ENCODE data around the gene STK26.
"Not testable (repeated sequence)": the region's sequence is repeated elsewhere in the genome, so short reads cannot be mapped to it uniquely, and the experiment has no call there.

Gene STK26

GRCh38 chrX:132022967-132023895 lies at the start of gene STK26:
Gene STK26 (plus strand): TSS chrX:132023302. CDS start chrX:132023618, 316 bp downstream.
- peak; percentile 64 for DNase-seq (ENCODE audit: low spot score)

DNA sequence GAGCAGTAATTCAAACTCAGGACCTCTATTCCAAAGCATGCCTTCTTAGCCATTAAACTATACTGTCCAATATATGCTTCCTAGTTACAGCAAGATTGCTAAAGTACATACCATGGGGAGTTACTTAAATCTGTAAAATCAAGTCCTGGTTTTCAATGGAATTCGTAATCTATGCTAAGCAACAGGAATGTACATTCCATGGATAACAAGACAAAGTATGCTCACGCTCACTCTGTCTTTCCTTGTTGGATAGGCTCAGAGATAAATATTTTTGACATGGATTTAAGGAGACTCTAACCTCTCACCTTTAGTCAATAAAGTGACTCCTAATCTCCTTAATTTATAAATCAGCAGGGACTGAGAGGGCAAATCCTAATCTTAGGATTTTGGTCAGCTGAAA lies 47.3 kb upstream of the STK26 start:
- DNase-seq (ENCODE audit: low spot score) = no peak

DNA sequence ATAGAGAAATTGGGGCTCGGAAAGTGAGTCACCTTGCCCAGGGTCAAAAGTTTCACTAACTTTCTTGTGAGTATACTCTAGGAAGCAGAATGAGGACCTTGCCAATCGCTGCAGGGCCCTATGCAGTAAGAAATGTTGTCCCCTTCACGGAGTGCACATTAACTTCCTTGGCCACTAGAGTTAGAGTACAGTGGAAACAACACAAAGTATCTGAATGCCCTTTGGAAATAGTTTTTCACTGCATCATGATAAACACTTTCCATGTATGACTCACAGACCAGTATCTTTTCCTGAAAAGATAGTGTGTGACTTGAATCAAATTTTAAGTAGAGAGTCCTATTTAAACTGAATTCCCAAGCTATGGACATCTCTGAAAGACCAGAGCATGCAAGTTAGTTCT lies 45.5 kb upstream of the STK26 start:
- DNase-seq (ENCODE audit: low spot score) = no peak

DNA sequence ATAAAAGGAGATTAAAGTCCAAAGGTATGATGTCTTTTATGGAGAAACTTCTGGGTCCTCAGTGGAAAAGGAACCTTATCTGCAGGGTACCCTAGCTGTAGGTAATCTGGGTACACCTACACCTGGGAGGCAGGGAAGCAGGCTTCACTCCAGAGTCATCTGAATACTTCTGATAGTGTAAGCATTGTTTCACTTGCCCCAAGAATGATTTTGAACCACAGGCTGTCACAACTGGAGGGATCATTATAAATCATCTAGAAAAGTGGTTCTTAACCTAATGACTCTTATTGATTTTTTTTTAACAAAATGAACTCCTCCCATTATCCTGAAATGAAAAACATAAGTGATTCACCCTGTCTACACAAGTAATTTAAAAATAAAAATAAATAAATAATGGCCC lies 44.0 kb upstream of the STK26 start:
- DNase-seq (ENCODE audit: low spot score) = no peak

DNA sequence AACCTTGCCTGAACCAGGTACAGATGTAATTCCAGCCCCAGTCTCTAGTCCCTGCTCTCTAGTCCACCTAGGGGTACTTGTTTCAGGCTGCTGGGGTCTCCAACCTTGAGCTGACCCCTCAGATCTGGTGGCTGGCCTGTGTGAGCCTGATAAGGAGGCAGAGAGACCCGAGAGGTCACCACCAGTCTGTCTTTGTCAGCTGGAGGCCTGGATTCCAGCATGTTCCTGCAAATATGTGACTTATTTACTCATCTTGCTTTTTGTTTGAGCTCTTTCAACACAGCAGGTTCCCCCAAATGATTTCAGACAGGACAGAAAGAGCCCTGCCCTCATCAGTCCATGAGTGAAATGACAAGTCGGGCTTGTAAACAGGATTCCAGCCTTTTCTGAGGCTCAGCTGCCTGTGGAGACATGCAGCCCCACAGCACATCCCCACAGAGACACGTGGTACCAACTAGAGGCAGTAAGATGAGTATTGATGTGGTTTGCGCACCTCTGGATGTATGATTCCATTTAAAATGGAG lies 37.5 kb upstream of the STK26 start:
- peak; percentile 8 for DNase-seq (ENCODE audit: low spot score)

GRCh38 chrX:131987252-131987651 lies 35.9 kb upstream of the STK26 start:
- DNase-seq (ENCODE audit: low spot score) = no peak

DNA sequence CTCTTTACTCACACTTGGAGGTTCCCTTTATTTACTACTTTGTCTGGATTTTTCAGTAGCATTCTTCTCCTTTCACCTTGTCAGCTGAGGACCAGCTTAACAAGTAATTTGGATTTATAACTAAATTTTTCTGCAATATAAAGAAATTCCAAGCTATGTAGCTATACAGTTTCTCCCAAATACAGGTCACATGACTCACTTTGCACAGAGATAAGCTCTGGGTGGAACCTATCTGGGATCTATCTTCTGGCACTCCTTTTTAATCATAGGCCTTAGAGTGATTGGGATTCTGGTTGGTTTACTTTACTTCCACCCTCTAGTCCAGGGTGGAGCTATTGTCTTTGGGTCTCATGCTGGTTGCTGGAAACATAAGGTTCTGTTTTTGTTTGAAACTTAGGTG lies 34.9 kb upstream of the STK26 start:
- no peak for DNase-seq (ENCODE audit: low spot score)

DNA sequence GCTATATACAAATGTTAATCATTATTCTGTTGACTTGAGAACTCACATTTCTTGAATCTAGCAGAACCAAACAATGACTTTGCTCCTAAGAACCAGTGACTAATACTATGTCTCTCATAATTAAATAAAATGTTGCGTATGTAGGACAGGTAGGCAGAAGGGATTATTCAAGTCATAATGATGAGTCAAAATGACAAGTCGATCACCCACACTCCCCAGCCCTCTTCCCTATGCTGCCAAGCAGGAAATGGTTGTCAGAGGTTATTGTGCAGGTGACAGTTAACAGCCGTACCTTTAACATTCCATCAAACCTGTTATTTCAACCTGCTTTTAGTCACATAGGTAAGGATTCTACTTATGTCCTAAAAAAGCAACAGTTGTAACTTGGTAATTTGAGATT lies 22.0 kb upstream of the STK26 start:
- no peak for DNase-seq (ENCODE audit: low spot score)

GRCh38 chrX:132004728-132005127 lies 18.4 kb upstream of the STK26 start:
- DNase-seq (ENCODE audit: low spot score) = no peak

DNA sequence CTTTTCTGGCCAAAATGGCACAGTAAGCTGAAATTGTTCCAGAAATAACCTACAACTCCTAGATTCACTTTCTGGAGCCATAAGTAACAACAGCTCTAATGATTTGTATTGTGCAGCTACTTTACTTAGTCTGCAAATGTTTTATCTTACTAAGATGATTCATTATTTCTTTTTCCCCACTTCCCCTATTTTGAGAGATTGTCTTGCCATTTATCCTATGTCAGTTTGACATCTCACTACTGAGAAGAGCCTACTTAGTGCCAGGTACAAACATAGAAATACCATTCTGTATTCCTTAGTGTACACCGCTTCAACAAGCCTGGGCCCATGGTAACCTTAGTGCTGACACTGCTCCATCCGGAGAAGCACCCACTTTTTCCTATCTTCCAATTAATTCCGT lies 13.8 kb upstream of the STK26 start:
- no peak for DNase-seq (ENCODE audit: low spot score)

GRCh38 chrX:132010213-132010612 lies 12.9 kb upstream of the STK26 start:
- not testable (repeated sequence) for DNase-seq (ENCODE audit: low spot score)

GRCh38 chrX:132015875-132016274 lies 7.2 kb upstream of the STK26 start:
- DNase-seq (ENCODE audit: low spot score) = no peak

DNA sequence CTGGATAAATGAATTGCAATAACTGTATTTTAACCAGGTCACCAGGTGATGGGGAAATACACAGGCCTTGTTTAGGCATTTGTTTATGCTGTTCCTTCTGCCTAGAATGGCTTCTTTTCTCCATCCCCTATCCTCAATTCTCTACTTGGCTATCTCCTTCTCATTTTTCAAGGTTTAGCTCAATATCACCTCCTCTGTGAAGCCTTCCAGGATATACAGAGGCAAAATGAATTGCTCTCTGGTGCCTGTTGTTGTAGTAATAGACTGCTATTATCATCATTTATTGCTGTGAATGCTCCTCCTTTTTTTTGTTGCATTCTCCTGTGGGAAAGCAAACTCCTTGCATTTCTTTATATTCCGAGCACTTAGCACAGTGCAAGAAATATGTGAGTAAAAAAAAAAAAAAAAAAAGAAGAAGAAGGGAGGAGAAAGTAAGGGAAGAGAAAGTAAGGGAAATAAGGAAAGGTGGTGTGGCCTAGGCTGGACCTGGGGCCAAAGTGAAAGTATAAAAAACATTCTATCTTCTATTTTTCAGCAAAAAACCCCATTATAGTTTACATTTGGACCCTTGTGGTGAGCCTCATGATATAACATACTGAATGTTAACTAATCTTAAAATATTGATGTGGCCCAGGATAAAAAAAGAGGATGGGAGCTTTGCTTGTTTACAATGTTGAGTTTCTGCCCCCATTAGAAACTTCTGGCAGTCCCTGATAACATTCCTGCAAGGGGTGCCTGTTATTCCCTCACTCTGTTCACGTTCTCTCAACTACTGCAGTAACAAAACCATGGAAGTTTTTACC lies 6.3 kb upstream of the STK26 start:
- DNase-seq (ENCODE audit: low spot score) = no peak

DNA sequence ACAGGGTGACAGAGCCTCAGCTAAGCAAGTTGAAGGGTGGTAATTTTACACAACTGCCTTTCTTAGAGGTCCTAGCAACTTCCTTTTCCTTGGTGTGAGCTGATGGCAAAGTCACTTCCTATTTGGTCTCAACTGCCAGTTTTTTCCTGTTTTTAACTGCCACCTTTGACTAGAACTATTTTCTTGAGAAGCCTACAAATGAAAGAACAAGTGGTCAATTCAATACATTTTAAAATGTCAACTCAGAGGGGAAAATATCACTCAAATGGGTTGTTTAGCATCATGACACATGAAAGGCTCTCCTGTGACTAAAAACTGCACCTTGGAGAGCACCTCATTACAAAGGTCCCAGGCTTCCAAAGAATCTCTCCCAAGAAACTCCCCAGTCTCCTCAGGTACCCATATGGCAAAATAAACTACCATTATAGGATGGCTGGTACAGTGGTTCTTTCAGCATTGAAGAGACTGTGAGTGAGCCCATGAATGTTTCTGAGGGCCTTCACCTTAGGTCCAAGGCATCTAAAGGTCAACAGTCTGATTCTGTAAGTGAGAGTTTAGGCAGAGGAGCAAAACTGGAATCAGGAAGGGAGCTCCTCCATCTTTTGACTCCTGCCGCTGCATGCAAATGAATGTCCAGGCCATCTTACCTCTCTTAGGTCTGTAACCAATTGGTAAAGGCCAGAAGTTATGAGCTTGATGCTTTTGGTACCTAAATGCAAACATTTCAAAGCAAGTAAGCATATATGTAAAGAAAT lies 5.5 kb upstream of the STK26 start:
- no peak for DNase-seq (ENCODE audit: low spot score)

DNA sequence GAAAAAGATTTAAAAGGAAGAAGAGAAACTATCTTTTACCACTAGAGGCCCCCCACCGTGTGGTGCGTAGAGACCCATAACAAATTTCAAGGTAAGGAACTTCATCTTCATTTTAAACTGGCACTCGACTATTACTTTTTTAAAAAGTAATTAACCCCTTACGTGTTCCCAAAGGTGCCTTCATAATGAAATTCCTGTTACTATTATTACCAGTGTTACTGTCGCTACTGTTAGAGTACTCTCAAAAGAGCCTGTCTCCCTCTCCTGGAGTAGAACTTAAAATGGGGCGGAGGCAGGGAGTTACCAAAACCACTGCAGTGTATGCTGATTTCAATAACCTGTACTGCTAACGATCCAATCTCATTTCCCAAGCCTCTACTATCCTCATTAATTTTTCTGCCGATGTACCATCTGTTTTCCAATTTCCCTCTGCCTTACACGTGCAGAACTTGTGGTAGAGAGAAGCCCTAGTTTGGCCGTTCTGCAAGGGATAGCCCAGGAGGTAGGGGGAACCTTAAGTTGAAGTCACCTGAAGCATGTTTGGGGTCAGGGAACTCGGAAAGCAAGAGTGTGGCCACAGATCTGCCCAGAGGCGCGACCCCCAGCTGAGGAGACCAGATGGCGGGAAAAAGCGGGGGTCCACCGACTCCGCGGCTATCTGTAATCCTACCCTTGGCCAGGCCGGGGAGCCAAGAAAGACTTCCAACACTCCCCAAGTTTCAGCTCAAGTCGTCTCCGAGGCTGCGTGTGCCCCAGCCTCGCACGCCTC lies 720 bp upstream of the STK26 start:
- peak; percentile 18 for DNase-seq (ENCODE audit: low spot score)

DNA sequence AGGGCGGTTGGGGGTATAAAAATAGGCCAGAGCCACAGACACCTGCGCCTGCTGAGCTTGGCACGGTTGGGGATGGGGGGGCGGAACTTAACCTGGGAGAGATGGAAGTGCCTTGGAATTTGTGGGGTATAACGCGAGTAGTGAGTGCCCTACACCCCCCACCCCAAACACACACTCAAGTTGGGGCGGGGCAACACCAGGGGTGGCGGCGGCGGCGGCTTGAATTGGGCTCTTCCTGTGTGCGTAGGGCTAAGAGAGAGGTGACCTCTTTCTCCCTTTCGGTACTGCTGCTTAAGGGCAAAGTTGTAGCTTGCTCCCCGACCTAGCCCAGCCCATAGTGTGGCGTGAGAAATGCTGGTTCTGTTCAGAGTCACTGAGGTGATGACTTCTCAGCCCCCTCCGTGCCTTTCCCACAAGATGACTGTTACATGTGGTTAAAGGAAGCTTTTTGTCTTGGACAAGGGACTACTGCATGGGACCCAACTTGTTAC lies 839 bp downstream of the STK26 start:
- DNase-seq (ENCODE audit: low spot score) = peak; percentile 8

- DNase-seq (ENCODE audit: low spot score) = no peak
Observed at GRCh38 chrX:132025041-132025440, 1.9 kb downstream of the STK26 start.

GRCh38 chrX:132030264-132030663 lies 7.2 kb downstream of the STK26 start:
- no peak for DNase-seq (ENCODE audit: low spot score)

DNA sequence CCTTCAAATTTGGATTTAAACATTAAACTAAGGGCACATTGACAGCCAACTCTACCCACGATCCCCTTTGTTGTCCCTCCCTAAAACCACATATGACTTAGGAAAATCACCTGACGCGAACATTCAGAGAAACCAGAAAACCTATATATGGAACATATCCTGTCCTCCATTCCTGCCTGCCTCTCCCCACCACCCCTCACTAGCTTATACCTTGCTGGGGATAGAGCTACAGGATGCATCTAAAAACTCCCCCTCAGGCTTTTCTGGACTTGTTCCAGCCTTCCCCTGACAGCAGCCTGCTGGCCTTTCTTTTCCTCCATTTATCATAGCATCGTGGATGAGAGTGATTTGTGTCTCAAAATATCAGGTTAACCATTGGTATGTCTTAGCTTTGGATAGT lies 8.8 kb downstream of the STK26 start:
- no peak for DNase-seq (ENCODE audit: low spot score)

GRCh38 chrX:132033166-132033565 lies 10.1 kb downstream of the STK26 start:
- DNase-seq (ENCODE audit: low spot score) = no peak

- no peak for DNase-seq (ENCODE audit: low spot score)
Observed at GRCh38 chrX:132034648-132035047, 11.5 kb downstream of the STK26 start.
